Astrocyte (in vitro differentiated cells and primary cell): Measurements from ENCODE around the gene KLHDC8A. TPM values are rescaled to one million over a fixed set of nuclear protein-coding genes. Genes with fewer than 3 reads are reported as not detected.

Experiments
- DNase-seq: peaks from one replicate; pipeline ENCODE4 v3.0.0-alpha.2; 2010; ENCODE audit warnings: low read depth
- FAIRE-seq: peaks from 2 replicates; lab custom pipeline; 2011; peaks lifted over from hg19 to GRCh38; lab: Jason Lieb, UNC
- H2AFZ ChIP-seq: 2 replicates; pipeline ENCODE4 v1.6.0; 2012; ENCODE audit warnings: low read depth, low read length, inconsistent platforms
- H3K27ac ChIP-seq: 2 replicates; pipeline ENCODE4 v1.5.1; 2011; ENCODE audit warnings: low read depth, low read length, inconsistent platforms
- H3K27me3 ChIP-seq: 2 replicates; pipeline ENCODE4 v1.6.0; 2011; ENCODE audit warnings: low read length, inconsistent platforms; ENCODE audit not compliant: insufficient read depth
- H3K36me3 ChIP-seq: 2 replicates; pipeline ENCODE4 v1.5.1; 2011; ENCODE audit warnings: low read length, inconsistent platforms; ENCODE audit not compliant: insufficient read depth
- H3K4me1 ChIP-seq: 2 replicates; pipeline ENCODE4 v1.5.1; 2011; ENCODE audit warnings: low read length, inconsistent platforms; ENCODE audit not compliant: insufficient read depth
- H3K4me2 ChIP-seq: 2 replicates; pipeline ENCODE4 v1.6.0; 2012; ENCODE audit warnings: low read length, inconsistent platforms
- H3K4me3 ChIP-seq: 2 replicates; pipeline ENCODE4 v1.5.1; 2011; ENCODE audit warnings: low read depth, mild to moderate bottlenecking, low read length, inconsistent platforms; ENCODE audit not compliant: insufficient read depth
- H3K79me2 ChIP-seq: 2 replicates; pipeline ENCODE4 v1.6.0; 2012; ENCODE audit warnings: mild to moderate bottlenecking, low read length, inconsistent platforms; ENCODE audit not compliant: insufficient read depth
- H3K9ac ChIP-seq: 2 replicates; pipeline ENCODE4 v1.6.0; 2012; ENCODE audit warnings: mild to moderate bottlenecking, low read length, inconsistent platforms
- H3K9me3 ChIP-seq: 2 replicates; pipeline ENCODE4 v1.5.1; 2012; ENCODE audit warnings: low read depth, mild to moderate bottlenecking, low read length, inconsistent platforms; ENCODE audit not compliant: insufficient read depth
- H4K20me1 ChIP-seq: 2 replicates; pipeline ENCODE4 v1.6.0; 2012; ENCODE audit warnings: low read length, inconsistent platforms; ENCODE audit not compliant: insufficient read depth
- H3K27ac Mint-ChIP-seq: one replicate; pipeline ENCODE4 v1.8.0; 2021; ENCODE audit warnings: mild to moderate bottlenecking, mixed read lengths; ENCODE audit not compliant: unreplicated experiment
- H3K27me3 Mint-ChIP-seq: one replicate; pipeline ENCODE4 v1.8.0; 2021; ENCODE audit warnings: low read depth, mixed read lengths; ENCODE audit not compliant: unreplicated experiment
- H3K36me3 Mint-ChIP-seq: one replicate; pipeline ENCODE4 v1.8.0; 2021; ENCODE audit warnings: low read depth, mixed read lengths; ENCODE audit not compliant: unreplicated experiment
- H3K4me1 Mint-ChIP-seq: one replicate; pipeline ENCODE4 v1.8.0; 2021; ENCODE audit warnings: low read depth, mixed read lengths; ENCODE audit not compliant: unreplicated experiment
- H3K4me3 Mint-ChIP-seq: one replicate; pipeline ENCODE4 v1.8.0; 2021; ENCODE audit warnings: mild to moderate bottlenecking, moderate library complexity, mixed read lengths; ENCODE audit not compliant: unreplicated experiment
- H3K9me3 Mint-ChIP-seq: one replicate; pipeline ENCODE4 v1.8.0; 2021; ENCODE audit warnings: mild to moderate bottlenecking, mixed read lengths; ENCODE audit not compliant: unreplicated experiment
- CTCF ChIP-seq: IDR thresholded peaks from 2 replicates; pipeline ENCODE4 v1.5.1; 2011; ENCODE audit warnings: low read depth, mild to moderate bottlenecking, inconsistent platforms, low read length, moderate library complexity; ENCODE audit not compliant: insufficient read depth
- EZH2 ChIP-seq: IDR thresholded peaks from 2 replicates; pipeline ENCODE4 v1.6.1; 2012; ENCODE audit warnings: mild to moderate bottlenecking, low read length, inconsistent platforms; ENCODE audit not compliant: insufficient read depth
- total RNA-seq: library from RNA; stranded (reverse); gene quantifications from 2 replicates; pipeline ENCODE4 v1.2.1, GENCODE V29; 2021

The KLHDC8A gene
- total RNA-seq, 1 donor from 2014 or later: 0.39 TPM

GRCh38 chr1:205344066-205344928, 12.4 kb downstream of the KLHDC8A start:
- Mint-ChIP-seq H3K27me3 (peaks cover 29% of the 10 kb centered on the region), H3K4me1 (peaks cover 19% of the 10 kb centered on the region), H3K36me3 (no peaks in the 10 kb centered on the region), H3K27ac (peak overlapping the region; percentile 41), H3K9me3 (no peaks in the 10 kb centered on the region), H3K4me3 (peak overlapping the region; percentile 77)
- Histone ChIP-seq H3K9me3 (no peaks in the 10 kb centered on the region), H3K9ac (no peak overlapping the region), H2AFZ (peak overlapping the region; percentile 67), H3K36me3 (no peaks in the 10 kb centered on the region), H3K4me3 (peak overlapping the region; percentile 35), H3K4me1 (peaks cover 11% of the 10 kb centered on the region), H3K27me3 (peaks cover 20% of the 10 kb centered on the region), H4K20me1 (no peaks in the 10 kb centered on the region), H3K79me2 (no peaks in the 10 kb centered on the region), H3K27ac (no peak overlapping the region), H3K4me2 (peak overlapping the region; percentile 84)
- FAIRE-seq (no peak), DNase-seq (no peak)
- TF ChIP-seq CTCF (no peak), EZH2 (peak; percentile 75)

GRCh38 chr1:205343431-205344065, 13.2 kb downstream of the KLHDC8A start:
- Histone ChIP-seq H3K4me3 (peak overlapping the region; percentile 28), H3K4me1 (peaks cover 9% of the 10 kb centered on the region), H3K9me3 (no peaks in the 10 kb centered on the region), H2AFZ (peak overlapping the region; percentile 47), H3K27me3 (peaks cover 20% of the 10 kb centered on the region), H3K79me2 (no peaks in the 10 kb centered on the region), H3K9ac (no peak overlapping the region), H3K4me2 (peak overlapping the region; percentile 84), H4K20me1 (no peaks in the 10 kb centered on the region), H3K36me3 (no peaks in the 10 kb centered on the region), H3K27ac (no peak overlapping the region)
- Mint-ChIP-seq H3K27ac (no peak overlapping the region), H3K36me3 (no peaks in the 10 kb centered on the region), H3K4me3 (no peak overlapping the region), H3K9me3 (no peaks in the 10 kb centered on the region), H3K27me3 (peaks cover 29% of the 10 kb centered on the region), H3K4me1 (peaks cover 11% of the 10 kb centered on the region)
- TF ChIP-seq EZH2 (no peak), CTCF (no peak)
- FAIRE-seq (no peak), DNase-seq (no peak)
